Kidney glomerular epithelial cell (primary cell): ENCODE data around the gene RPS15.

Experiments used
- DNase-seq: peaks from one replicate; lab custom pipeline; 2025; lab: John Stamatoyannopoulos, UW

The RPS15 gene

GRCh38 chr19:1453525-1454364 lies 15.5 kb downstream of the RPS15 start:
- no peak for DNase-seq

GRCh38 chr19:1455002-1455335 lies 16.8 kb downstream of the RPS15 start:
- no peak for DNase-seq

GRCh38 chr19:1455336-1456120 lies 17.3 kb downstream of the RPS15 start:
- peak; percentile 23 for DNase-seq

GRCh38 chr19:1456121-1456900 lies 18.1 kb downstream of the RPS15 start:
- DNase-seq: no peak

GRCh38 chr19:1457031-1457739 lies 19.0 kb downstream of the RPS15 start:
- no peak for DNase-seq

- no peak for DNase-seq
These were observed 19.7 kb downstream of the RPS15 start for GRCh38 chr19:1457892-1458291.

- no peak for DNase-seq
These were observed 21.3 kb downstream of the RPS15 start for GRCh38 chr19:1459479-1459878.

GRCh38 chr19:1460033-1460995 lies 22.1 kb downstream of the RPS15 start:
- no peak for DNase-seq

- no peak for DNase-seq
These were observed 23.7 kb downstream of the RPS15 start for GRCh38 chr19:1461862-1462261.

GRCh38 chr19:1465191-1466016 lies 27.2 kb downstream of the RPS15 start:
- DNase-seq: no peak

GRCh38 chr19:1466018-1466460 lies 27.8 kb downstream of the RPS15 start:
- DNase-seq: no peak

GRCh38 chr19:1466461-1467214 lies 28.4 kb downstream of the RPS15 start:
- no peak for DNase-seq

GRCh38 chr19:1467215-1467489 lies 29.0 kb downstream of the RPS15 start:
- no peak for DNase-seq

GRCh38 chr19:1467490-1468273 lies 29.5 kb downstream of the RPS15 start:
- no peak for DNase-seq

- no peak for DNase-seq
These were observed 30.2 kb downstream of the RPS15 start for GRCh38 chr19:1468274-1468820.

GRCh38 chr19:1468821-1469254 lies 30.6 kb downstream of the RPS15 start:
- DNase-seq: no peak

- no peak for DNase-seq
These were observed 31.3 kb downstream of the RPS15 start for GRCh38 chr19:1469255-1470054.

GRCh38 chr19:1470055-1470304 lies 31.8 kb downstream of the RPS15 start:
- DNase-seq: no peak
